Activated CD4-positive, alpha-beta T cell treated with anti-CD3 and anti-CD28 coated beads, Interleukin-2, amount 50 U/mL, for 4 hours (primary cell): ENCODE measurements around the gene HLA-DQA1.
A peak's percentile ranks its signal among the peaks of the same experiment; 100 is the strongest.
"Not testable (repeated sequence)": the region's sequence is repeated elsewhere in the genome, so short reads cannot be mapped to it uniquely, and the experiment has no call there.

Experiments
- DNase-seq, 2 experiments: peaks; one replicate each; pipeline ENCODE4 v3.0.0-alpha.2; 2020

Gene HLA-DQA1

DNA sequence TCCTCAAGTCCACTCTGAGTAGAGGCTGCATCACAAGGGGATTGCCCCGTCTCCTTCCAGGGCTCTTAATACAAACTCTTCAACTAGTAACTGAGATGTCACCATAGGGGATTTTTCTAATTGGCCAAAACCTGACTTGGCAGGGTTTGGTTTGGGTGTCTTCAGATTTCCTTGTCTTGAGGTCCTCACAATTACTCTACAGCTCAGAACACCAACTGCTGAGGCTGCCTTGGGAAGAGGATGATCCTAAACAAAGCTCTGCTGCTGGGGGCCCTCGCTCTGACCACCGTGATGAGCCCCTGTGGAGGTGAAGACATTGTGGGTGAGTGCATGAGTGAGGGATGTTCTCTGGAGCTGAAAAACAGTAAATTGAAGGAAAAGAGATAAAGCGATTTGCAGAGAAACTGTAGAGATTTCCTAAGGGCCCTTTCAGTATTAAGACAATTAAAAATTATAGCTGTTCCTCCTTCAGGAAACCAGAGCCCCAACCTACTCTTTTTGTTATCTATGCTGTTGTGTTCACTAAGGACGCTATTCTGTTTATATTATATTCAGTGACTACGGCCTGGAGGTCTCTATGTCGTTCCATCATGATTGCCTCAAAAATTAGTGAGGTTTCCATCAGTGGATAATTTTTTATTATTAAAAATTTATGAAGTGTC lies at the start of gene HLA-DQA1:
Gene HLA-DQA1, plus strand, starts transcription at position 188 of the 662 bp plus-strand sequence. Its CDS starts 53 bp downstream, at position 241.
- DNase-seq = no peak

DNA sequence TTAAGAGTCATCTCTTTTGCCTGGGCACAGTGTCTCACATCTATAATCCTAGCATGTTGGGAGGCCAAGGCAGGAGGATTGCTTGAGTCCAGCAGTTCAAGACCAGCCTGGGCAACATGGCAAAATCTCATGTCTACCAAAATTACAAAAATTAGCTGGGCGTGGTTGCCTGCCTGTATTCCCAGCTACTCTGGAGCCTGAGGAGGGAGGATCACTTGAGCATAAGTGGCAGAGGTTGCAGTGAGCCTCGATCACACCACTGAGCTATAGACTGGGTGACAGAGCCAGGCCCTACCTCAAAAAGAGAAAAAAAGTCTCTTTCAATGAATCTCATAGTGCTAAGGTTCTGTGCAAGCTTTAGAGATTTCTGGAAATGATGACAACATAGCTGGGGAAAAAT lies 49.0 kb upstream of the HLA-DQA1 start:
- no peak for DNase-seq

DNA sequence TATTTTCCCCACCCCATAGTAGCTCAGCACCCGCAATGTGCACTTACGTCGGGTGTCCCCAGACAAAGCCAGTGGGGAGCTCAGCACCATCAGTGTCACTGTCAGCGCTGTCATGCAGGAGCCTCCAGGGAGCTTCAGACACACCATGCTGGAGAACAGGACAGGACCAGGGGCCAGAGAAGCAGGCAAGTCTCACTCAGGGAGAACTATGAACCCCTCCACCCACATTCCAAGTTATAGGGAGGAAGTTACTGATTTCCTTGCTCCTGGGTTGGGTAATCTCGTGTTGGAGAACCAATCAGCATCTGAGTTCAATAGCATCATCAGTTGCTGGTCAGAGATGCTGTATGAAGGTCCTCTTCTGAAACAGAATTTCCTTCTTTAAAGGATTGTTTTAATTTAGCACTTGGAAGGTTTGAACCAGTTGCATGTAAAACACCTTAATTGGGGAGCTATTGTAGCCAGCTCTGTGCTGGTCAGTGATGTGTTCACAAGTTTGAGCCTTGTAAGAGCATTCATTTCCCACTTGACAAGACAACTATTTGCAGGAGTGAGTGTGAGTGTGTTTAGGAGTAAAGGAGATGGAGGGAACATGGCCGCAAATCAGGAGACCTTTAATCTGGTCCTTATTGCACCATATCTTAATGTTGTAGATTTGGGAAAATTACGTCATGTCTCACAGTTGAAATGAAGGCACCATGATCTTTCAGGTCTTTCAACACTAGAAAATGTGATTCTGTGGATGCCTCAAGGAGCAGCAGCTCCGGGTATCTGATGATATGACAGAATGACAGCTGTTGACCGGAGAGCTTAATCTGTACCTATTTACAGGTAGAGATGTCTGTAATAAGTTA lies 47.4 kb upstream of the HLA-DQA1 start, which contains the start of gene HLA-DRB1:
Gene HLA-DRB1, minus strand, starts transcription at position 253 of the 854 bp plus-strand sequence. Its CDS starts 106 bp downstream, at position 147.
- DNase-seq = peak in 1 of 2 experiments; percentile 1

DNA sequence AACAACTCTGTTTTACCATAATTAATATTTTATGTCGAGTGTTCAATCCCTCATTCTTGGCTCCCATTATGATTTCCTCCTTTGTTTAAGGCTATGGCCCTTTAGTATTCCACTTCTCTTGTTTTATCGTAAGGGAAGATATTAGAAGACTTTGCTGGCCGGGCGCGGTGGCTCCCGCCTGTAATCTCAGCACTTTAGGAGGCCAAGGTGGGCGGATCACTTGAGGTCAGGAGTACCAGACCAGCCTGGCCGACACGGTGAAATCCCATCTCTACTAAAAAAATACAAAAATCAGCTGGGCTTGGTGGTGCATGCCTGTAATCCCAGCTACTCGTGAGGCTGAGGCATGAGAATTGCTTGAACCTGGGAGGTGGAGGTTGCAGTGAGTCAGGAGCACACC lies 46.5 kb upstream of the HLA-DQA1 start:
- DNase-seq = not testable (repeated sequence)

DNA sequence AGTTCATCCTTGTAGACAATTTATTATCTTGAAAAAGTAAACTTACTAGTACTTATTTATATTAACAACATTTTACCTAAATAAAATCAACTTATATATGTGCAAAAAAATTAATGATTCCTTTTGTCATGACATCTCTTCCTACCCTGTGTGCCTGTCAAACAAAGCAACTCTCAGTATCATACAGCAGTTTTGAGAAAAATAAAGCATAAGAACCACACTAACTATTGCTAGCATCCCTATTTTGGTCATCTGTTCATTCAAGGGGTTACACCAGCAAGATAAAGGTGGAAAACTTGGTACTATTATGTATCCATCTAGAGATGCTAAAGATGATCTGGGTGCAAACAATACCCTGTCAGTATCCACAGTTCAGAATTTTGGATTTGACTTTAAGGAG lies 40.2 kb upstream of the HLA-DQA1 start:
- no peak for DNase-seq

DNA sequence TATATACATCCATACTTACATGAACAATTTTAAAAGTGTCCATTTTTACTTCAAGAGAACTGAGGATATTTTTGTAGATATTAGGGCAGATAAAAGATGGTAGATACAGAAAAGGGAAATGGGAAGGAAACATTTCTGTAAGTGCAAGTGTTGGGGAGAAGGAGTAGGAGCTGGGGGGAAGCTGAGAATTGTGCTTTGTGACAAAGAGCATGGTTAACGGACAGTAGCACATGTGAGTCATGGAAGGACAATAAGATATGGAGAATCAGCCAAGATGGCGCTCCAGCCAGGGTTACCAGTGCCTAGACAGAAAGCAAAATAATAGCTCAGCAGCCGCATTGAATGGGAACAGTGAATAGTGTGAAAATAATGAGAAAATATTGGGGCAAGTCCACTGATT lies 34.8 kb upstream of the HLA-DQA1 start:
- no peak for DNase-seq

DNA sequence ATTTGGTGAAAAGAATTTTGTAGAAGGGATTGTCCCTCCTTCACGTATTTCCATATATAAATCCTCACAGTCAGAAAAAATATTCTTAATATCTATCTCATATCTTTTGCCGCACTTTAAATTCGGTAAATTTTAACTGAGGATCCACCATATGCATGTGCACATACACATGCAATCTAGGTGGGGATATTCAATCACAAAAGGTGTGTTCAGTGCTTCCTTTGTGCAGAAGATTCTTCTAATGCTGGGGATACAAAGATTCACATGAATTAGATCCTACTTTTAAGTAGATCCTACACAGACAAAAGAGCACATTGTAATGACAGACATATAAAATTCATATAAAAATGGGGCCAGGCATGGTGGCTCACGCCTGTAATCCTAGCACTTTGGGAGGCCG lies 34.0 kb upstream of the HLA-DQA1 start:
- DNase-seq = no peak

DNA sequence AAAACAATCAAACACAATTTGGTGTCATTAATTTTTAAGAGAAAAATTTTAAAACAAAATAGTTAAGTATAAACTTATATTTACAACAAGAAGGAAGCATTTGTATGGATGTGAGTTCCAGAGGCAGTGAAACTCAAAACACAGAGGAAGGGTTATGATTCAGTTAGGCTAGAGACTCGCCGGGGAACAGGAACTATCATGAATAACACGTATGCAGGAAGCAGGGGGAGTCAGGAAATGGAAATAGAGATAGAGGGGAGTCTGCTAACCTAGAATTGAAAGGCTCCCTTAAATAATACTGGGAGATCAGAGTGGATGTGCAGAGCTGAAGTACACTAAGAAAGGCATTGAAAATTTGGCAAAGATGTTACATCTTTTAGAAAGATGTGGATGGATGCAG lies 33.3 kb upstream of the HLA-DQA1 start:
- no peak for DNase-seq

DNA sequence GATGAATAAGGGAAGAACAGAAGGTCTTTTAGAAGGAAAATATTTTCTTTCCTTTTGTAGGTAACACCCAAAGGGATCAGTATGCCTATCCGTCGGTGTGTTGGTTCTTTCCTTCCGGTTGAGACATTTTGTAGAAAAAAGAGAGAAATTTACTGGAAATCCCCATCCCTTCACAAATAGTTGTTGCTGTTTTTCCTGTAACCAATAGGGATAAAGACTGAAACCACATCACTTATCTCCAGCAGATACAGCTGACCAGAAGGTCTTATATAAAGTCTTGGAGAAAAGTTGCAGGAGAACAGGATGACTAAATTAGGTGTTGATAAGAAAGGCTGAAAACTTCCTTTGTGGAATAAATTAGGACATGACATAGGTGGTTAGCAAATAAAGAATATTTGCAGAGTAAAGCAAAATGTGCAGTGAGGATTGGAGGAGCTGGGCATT lies 32.8 kb upstream of the HLA-DQA1 start:
- no peak for DNase-seq

DNA sequence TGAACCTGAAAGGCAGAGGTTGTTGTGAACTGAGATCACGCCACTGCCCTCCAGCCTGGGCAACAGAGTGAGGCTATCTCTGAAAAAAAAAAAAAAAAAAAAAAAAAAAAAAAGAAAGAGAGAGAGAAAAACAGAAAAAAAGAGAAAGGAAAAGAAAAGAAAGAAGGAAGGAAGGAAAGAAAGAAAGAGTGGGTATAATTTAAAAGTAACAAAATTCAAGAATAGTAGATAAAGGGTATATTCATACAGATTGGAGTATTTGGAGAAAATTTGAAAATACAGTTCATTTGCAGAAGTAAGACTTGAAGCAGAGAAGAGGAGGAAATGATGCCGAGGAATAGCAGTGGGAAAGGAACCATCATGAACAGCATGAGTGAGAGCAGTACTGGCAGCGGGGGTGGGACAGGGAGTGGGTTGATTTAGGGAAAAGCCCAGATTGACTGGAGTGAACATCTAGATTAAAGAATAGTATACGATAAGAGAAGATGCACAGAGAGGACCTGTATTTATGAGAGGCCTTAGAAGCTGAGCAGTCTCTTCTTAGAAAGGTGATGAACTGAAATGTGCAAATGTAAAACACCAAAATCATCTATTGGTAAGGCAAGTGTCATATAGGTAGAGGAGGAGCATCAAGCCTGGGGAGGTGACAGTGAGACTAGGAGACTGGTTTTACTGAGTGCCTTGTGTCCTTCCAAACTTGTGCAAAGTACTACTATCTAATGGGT lies 29.8 kb upstream of the HLA-DQA1 start:
- no peak for DNase-seq

DNA sequence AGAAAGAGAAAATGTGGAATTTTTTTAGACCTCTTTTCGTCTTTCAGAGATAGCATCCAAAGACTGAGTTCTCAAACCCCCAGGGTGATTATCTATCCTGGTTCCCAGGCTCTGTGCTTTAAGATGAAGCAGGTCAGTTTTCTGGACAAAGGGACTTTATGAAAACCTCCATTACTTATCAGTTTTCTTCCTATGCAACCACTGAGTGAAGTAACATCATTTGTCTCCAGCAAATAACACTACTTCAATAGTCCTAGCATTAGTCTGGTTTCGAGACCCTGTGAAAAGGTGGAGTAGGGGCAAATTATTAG lies 29.3 kb upstream of the HLA-DQA1 start:
- no peak for DNase-seq

DNA sequence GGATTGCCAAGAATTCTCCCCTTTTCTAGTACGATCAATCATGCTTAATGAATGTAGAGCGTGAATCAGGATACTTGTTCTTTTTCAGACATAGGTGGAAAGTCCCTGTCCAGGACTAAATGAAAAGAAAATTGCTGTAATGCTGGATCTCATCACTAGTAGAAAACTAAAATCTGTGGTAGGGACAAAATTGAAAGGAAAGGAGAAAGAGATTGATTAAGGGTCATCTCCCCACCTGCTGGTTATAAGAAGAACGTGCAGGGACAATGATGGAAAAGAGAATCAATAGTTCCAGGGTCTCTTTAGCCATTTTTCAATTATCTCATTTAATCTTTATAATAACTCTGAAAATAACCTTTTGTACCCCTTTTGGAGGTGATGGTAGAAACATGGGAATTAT lies 28.8 kb upstream of the HLA-DQA1 start:
- DNase-seq = no peak

DNA sequence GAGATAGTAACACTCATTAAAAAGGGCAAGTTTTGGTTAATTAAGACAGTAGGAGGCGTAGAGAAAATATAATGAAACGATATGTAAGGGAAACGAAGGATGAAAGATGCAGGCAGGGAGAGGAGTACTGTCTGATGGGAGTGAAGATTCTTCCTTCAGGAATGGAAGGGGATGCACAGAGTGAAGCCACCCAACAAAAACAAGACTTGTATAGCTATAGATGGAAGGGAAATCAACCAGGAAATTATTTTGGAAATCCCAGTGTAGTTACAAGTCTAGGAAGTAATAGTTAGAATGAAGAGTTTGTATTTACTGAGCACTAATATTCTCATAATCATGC lies 27.8 kb upstream of the HLA-DQA1 start:
- no peak for DNase-seq

DNA sequence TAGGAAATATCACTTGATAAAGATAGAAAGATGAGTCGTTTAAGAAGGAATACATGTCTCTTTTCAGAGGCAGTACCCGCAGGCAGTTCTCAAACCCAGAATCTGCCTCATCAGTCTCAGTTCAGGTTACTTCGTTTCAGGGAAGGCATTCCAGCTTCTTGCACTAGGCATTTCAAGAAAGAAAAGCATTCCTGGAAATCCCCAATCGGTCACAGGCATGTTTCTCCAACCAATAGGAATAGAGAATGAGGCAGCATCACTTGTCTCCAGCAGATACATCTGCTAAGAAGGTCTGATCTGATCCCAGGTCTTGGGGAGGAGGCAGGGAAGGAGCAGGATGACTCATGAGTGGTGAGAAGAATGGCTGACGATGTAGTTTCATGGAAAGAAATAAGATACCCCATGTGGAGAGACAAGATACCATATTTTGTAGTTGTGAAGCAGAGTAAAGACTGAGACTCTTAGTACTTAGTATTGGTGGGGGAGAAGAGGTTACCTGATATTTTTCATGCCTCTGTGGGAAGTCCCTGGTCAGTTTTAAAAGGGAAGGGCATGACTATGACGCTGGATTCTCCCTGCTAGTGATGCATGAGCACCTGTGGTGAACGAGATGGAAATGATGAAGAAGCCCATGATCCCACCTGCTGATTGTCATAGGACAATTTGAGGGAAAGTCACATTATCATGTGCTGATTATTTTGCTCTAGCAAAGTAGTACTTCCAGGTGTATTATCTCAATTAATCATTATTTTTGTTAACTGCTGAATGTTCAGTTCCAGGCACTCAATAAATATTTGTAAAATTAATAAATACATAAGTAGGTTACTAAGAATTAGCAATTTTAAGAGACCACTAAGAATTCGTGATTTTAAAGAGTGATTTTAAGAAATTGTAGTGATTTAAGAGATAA lies 27.2 kb upstream of the HLA-DQA1 start:
- DNase-seq = peak; percentile 12 to 22

DNA sequence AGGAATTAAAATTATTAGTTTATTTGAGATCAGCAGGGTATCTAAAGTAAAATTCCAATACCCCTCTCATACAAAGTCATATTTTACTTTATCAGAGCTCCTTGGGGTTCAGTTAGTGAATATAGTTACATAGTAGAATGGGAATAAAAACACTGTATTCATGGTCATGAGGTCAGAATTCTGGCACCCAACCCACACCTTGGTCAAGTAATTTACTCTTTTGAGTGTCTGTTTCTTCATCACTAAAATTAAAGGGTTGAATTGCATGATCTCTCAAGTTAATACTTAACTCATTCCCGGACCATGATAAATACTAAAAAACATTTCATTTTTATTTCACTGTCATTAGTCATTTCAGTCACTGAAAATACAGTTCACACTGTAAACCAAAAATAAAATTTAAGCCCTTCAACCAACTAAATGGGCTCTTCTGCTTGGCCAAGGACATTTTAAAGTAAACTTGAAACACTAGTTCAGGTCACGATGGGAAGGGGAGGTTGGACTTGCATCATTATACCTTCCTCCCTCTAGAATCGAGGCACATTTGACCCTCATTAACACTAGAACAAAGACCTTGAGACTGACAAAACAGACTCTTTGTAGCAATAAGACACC lies 26.4 kb upstream of the HLA-DQA1 start:
- DNase-seq = no peak

DNA sequence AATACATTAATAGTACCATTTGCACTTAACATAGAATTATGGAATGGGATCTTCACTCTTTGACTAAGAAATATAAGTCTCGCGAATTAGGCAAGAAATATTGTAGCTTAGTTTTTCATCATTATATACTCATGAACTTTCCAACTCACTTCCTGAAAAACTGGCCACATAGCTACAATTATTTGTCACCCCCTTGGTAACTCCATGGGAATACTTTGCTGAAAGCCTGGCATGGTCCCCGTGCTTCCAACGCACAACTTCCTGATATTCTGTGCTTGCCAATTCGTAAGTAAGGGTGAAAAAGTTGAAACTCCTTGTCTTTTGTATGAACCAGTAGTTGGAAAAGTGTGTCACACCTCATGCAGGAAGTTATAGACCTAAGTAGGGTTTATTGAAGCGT lies 23.7 kb upstream of the HLA-DQA1 start:
- DNase-seq = no peak

DNA sequence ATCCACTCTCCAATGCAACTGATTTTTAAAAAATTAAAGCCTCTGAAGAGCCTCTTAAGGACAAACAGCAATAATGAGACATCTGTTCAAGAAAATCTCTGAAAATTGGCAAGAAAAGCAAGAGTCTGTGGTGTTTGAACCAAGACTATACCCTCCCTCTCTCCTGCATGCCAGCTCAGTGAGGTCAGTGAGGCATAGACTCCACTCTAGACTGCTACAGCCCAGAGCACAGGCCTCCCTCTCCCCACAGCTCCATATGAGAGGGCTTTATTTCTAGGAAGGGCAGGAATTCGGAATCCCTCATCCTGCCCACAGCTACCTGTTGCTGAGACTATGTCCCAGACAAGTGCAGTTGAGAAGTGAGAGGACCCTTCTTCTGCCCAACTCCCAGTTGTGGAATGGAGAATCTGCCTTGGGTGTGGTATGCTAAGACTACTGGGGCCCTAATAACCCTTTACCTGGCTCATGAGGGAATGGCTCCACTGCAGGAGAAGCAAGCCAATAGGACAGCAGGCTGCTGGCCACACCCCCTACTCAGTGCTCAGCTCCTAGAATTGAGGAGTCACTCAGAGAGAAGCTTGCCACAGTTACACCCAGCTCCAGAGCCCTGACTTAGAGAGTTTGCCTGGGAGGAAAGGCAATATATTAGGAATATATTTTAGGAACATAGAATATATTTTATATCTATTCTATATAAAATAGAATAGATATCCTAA lies 22.7 kb upstream of the HLA-DQA1 start:
- DNase-seq = no peak

DNA sequence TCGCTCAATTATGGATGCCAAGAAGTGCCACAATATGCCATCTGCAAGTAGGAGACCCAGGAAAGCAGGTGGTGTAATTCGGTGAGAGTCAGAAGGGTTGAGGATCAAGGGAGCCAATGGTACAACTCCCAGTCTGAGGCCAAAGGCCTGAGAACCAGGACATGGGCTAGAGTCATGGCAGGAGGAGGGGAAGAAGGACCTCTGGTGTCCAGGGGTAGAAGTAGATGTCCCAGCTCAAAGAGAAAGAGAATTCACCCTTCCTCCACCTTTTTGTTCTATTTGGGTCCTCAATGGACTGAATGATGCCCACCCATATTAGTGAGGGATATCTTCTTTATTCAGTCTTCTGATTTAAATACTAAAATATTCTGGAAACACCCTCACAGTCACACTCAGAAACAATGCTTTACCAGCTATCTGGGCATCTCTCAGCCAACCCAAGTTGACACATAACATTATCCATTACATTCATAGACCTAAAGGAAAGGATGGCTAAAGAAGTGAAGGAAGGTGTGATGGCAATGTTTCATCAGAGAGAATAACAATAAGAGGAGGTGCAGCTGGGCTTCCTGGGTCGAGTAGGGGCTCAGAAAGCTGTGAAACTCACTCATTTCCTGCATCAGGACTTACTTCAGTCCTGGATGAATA lies 21.2 kb upstream of the HLA-DQA1 start:
- DNase-seq = no peak

DNA sequence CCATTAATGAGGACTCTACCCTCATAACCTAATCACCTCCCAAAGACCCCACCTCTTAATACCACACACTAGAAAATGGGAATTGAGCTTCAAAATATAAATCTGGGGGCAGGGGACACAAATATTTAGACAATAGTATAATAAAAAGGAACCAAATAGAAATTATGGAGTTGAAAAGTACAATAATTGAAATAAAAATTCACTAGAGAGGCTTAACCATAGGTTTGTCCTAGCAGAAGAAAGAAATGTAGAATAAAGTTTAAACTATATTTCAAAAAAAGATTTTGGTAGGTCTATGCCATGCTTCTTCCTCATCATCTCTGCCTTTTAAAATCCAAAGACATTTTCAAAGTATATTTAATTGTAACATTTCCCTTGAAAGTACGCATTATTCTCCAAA lies 19.5 kb upstream of the HLA-DQA1 start:
- DNase-seq = no peak

DNA sequence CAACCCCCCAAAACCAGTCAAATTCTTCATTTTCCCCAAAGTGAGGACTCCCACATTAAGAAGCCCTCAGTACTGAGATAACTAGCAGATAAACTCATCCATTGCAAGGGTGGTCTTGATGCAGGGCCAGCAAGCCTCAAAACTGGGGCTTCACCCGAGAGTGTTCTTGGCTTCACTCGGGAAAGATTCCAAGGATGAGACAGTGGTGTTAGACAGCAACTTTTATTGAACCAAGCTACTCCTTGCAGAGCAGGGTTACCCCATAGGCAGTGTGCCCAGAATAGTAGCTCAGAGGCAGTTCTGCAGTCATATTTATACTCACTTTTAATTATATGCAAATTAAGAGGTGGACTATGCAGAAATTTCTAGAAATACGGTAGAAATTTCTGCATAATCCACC lies 15.8 kb upstream of the HLA-DQA1 start:
- no peak for DNase-seq
